K562 (cell line): ENCODE measurements around the gene TMEM203. TPM values are rescaled to one million over a fixed set of nuclear protein-coding genes. Genes with fewer than 3 reads are reported as not detected.

Experiments used
- CLOCK ChIP-seq: fragments of 250-450 bp; sonication (Bioruptor Pico); IDR thresholded peaks from 2 replicates; pipeline ENCODE4 v1.4.0; 2020; ENCODE audit warnings: mild to moderate bottlenecking, moderate library complexity, borderline replicate concordance
- ETS2 ChIP-seq: IDR thresholded peaks from 2 replicates; pipeline ENCODE4 v1.6.1; 2016; ENCODE audit warnings: borderline replicate concordance, missing genetic modification characterization, mild to moderate bottlenecking, moderate library complexity, missing compliant biosample characterization; ENCODE audit not compliant: poor library complexity, severe bottlenecking
- FIP1L1 ChIP-seq: fragments of 200-400 bp; formaldehyde crosslinking; IDR thresholded peaks from 2 replicates; pipeline ENCODE4 v1.6.1; 2018; ENCODE audit warnings: mild to moderate bottlenecking, low read depth, low read length; ENCODE audit not compliant: poor library complexity, severe bottlenecking
- FUS ChIP-seq: fragments of 200-400 bp; formaldehyde crosslinking; optimal IDR thresholded peaks from 2 replicates; pipeline ENCODE3; 2017; ENCODE audit warnings: low read depth, low read length
- HMGXB4 ChIP-seq: sonication (generic); formaldehyde crosslinking; IDR thresholded peaks from 2 replicates; pipeline ENCODE4 v1.8.1; 2023; ENCODE audit warnings: mild to moderate bottlenecking, missing genetic modification reagents
- KLF10 ChIP-seq: fragments of 250-450 bp; sonication (Bioruptor Pico); IDR thresholded peaks from 2 replicates; pipeline ENCODE4 v1.6.1; 2021; ENCODE audit warnings: matching md5 sums
- MTA1 ChIP-seq: fragments of 450-650 bp; IDR thresholded peaks from 2 replicates; pipeline ENCODE4 v1.6.1; 2017; ENCODE audit warnings: borderline replicate concordance
- NCOA2 ChIP-seq, 2 experiments: fragments of 450-650 bp; IDR thresholded peaks; 2 replicates each; pipeline ENCODE4 v1.6.1; 2018; ENCODE audit warnings: mild to moderate bottlenecking in 2 of 2, moderate library complexity in 1 of 2; ENCODE audit not compliant: partially characterized antibody in 2 of 2
- NEUROD1 ChIP-seq: fragments of 150-350 bp; IDR thresholded peaks from 2 replicates; pipeline ENCODE4 v1.6.1; 2014; ENCODE audit warnings: borderline replicate concordance, low read length, low read depth; ENCODE audit not compliant: partially characterized antibody
- PHB ChIP-seq: fragments of 250-450 bp; sonication (Bioruptor Pico); IDR thresholded peaks from 2 replicates; pipeline ENCODE4 v1.5.0; 2021
- PHF21A ChIP-seq: fragments of 450-650 bp; IDR thresholded peaks from 2 replicates; pipeline ENCODE4 v1.6.1; 2017; ENCODE audit warnings: low read depth, borderline replicate concordance
- RFX1 ChIP-seq: fragments of 450-650 bp; IDR thresholded peaks from 2 replicates; pipeline ENCODE4 v1.6.1; 2016; ENCODE audit warnings: mild to moderate bottlenecking, moderate library complexity
- TCFL5 ChIP-seq: fragments of 250-450 bp; sonication (Bioruptor Pico); conservative IDR thresholded peaks from 2 replicates; pipeline ENCODE4 v1.6.1; 2021; ENCODE audit warnings: mild to moderate bottlenecking, moderate library complexity, matching md5 sums
- VEZF1 ChIP-seq: fragments of 200-800 bp; sonication (Bioruptor generic); IDR thresholded peaks from 2 replicates; pipeline ENCODE4 v1.6.1; 2017; ENCODE audit warnings: missing genetic modification characterization, missing compliant biosample characterization
- XRCC4 ChIP-seq: IDR thresholded peaks from one replicate; pipeline ENCODE4 v1.6.1; 2011; ENCODE audit not compliant: insufficient read depth, insufficient read length; ENCODE audit errors: extremely low read depth
- ZBTB33 ChIP-seq: sonication (generic); formaldehyde crosslinking; IDR thresholded peaks from 2 replicates; pipeline ENCODE4 v1.8.1; 2023; ENCODE audit warnings: mild to moderate bottlenecking, missing genetic modification reagents
- ZNF253 ChIP-seq: fragments of 250-450 bp; sonication (Bioruptor Pico); conservative IDR thresholded peaks from 2 replicates; pipeline ENCODE4 v1.6.1; 2021; ENCODE audit warnings: mild to moderate bottlenecking
- ZNF282 ChIP-seq: sonication (generic); formaldehyde crosslinking; IDR thresholded peaks from 2 replicates; pipeline ENCODE4 v1.8.1; 2023; ENCODE audit warnings: missing genetic modification reagents
- ZNF311 ChIP-seq: fragments of 250-450 bp; sonication (Bioruptor Pico); IDR thresholded peaks from 2 replicates; pipeline ENCODE4 v1.4.0; 2020; ENCODE audit warnings: mild to moderate bottlenecking, moderate library complexity
- ZNF589 ChIP-seq: fragments of 200-800 bp; sonication (Bioruptor generic); IDR thresholded peaks from 2 replicates; pipeline ENCODE4 v1.6.1; 2016; ENCODE audit warnings: low read depth, missing genetic modification characterization, missing compliant biosample characterization
- ZNF695 ChIP-seq: fragments of 450-650 bp; formaldehyde crosslinking; IDR thresholded peaks from 2 replicates; pipeline ENCODE4 v1.4.0; 2020; ENCODE audit warnings: mild to moderate bottlenecking, moderate library complexity
- polyA plus RNA-seq, 8 experiments: library from polyadenylated mRNA; depleted of rRNA in 4 of 8; stranded (reverse) in 5 of 8; unstranded in 3 of 8; fragments of >200 nt; fragmentation: Nextera tagmentation in 2 of 8; fragmentation: Illumina TruSeq in 1 of 8; extraction: Ambion mirVana in 2 of 8; extraction: Trizol in 1 of 8; gene quantifications; 2 replicates each; pipeline versions ENCODE4 v1.2.1 to v1.2.3, GENCODE V29; 2011 to 2014; ENCODE audit warnings: inconsistent platforms in 1 of 8, missing spikeins in 1 of 8
- total RNA-seq, 7 experiments: library from RNA; depleted of rRNA in 6 of 7; stranded (reverse); fragments of >200 nt in 6 of 7; fragmentation: Illumina TruSeq in 2 of 7; extraction: Trizol in 2 of 7; gene quantifications; 2 replicates each; pipeline versions ENCODE4 v1.2.1 to v1.2.3, GENCODE V29; 2011 to 2021; ENCODE audit warnings: low replicate concordance in 1 of 7

Gene TMEM203
- total and polyA plus RNA-seq, 9 of the 15 experiments (the other 6 are each of a cell fraction or from before 2014, with no cell fraction given), result 8.8 to 59.5 (median 37.6) TPM

GRCh38 chr9:137218212-137218753 lies 12.8 kb upstream of the TMEM203 start (continued):
- TF ChIP-seq ZBTB33 (CRISPR knock-in tag) (peak; percentile 78), ZNF311 (CRISPR knock-in tag) (no peak), TCFL5 (CRISPR knock-in tag) (no peak), FIP1L1 (peak; percentile 39), KLF10 (no peak), FUS (no peak), CLOCK (CRISPR knock-in tag) (no peak), PHB (CRISPR knock-in tag) (no peak), HMGXB4 (CRISPR knock-in tag) (0 out of 2 replicates have a peak, but pooled peaks have one; percentile 47), PHF21A (no peak), RFX1 (no peak), NEUROD1 (no peak), MTA1 (no peak), ETS2 (no peak), ZNF282 (0 out of 2 replicates have a peak, but pooled peaks have one; percentile 27), NCOA2 (IDR thresholded peaks at IDR 0.05; ENCODE audit: partially characterized antibody in 2 of 2) (no peak), XRCC4 (no peak), VEZF1 (CRISPR knock-in tag) (no peak), ZNF589 (CRISPR knock-in tag) (0 out of 2 replicates have a peak, but pooled peaks have one; percentile 1), ZNF253 (CRISPR knock-in tag) (no peak), ZNF695 (CRISPR knock-in tag) (no peak)
